NCI-H446 treated with DMSO at 0.1 percent for 48 hours (cell line): ENCODE measurements around the gene ERRFI1.

Experiments used
- DNase-seq: peaks from one replicate; lab custom pipeline; 2025; lab: John Stamatoyannopoulos, UW

The ERRFI1 gene

DNA sequence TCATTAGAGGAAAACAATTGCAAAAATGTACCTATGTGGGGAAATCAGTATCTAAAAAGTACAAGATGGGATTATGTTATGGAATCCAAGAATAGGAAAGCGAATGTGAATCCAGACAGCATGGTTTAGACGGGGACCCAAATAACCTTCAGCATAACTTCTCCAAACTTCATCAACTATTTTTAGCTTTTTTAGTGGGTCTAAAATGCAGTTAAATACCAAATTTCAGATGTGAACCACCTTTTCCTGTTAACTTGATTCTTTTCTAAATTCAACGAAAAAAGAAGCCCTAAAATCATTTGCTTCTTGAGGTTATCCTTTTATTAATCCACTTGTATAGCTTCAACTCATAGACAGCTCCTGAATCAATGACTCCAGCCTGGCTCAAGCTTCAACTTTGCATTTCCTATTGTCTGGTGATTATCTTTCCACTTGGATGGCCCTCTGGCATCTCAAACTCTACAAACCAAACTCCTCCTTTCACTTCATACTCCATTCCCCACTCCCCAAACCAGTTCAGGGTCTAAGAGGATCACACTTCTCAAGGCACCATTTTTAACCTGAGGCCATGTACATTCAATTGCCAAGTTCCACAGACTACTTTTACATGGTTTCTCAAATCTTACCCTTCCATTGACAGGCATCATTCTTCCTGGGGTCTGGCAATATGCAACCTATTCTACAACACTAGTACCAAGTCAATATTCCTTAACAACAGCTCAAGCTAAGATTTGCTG lies 7.4 kb downstream of the ERRFI1 start:
- DNase-seq: no peak

DNA sequence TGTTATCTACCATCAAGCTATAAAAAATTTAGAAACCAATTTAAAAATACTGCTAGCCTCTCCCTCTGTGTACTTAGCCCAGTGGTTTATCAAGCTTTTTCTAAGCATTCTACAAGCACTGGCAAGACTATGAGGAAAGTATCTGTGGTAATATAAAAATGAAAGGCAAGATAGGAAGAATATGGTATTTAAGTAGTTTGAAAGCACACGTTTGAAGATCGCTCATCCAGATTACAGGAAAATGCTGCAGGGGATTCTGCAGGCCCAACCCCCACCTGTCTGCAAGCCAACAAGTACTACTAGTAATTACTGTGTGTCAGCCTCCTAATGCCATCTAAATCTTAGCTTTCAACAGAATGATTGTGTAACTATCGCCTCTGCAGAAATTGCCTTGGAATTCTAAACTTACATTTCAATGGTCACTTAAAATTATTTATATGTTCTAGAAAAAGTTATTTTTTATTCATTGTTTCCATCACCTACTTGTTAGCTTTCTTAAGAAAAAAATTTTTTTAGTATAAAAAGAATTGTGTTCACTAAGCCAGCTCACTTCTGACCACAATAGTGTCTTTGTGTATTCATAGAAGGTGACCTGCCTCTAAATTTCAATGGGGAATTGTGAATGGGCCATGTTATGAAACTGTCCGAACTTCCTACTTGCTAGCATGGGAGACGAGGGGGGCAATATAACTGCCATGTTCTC lies 8.5 kb downstream of the ERRFI1 start:
- DNase-seq: no peak

DNA sequence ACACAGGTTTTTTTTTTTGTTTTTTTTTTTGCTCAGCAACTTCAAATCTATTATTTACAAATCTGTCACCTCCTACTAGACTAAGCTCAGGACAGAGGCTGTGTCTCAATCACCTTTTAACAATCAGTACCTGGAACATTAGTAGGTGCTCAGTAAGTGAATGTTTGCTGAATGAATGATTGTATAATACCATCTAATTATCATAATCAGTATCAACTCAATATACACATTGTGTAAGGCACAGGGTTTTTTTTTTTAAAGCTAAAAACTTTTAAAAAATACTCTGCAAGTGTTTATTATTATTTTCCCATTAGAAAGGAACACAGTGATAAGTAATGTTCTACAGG lies 9.2 kb downstream of the ERRFI1 start:
- DNase-seq: no peak

DNA sequence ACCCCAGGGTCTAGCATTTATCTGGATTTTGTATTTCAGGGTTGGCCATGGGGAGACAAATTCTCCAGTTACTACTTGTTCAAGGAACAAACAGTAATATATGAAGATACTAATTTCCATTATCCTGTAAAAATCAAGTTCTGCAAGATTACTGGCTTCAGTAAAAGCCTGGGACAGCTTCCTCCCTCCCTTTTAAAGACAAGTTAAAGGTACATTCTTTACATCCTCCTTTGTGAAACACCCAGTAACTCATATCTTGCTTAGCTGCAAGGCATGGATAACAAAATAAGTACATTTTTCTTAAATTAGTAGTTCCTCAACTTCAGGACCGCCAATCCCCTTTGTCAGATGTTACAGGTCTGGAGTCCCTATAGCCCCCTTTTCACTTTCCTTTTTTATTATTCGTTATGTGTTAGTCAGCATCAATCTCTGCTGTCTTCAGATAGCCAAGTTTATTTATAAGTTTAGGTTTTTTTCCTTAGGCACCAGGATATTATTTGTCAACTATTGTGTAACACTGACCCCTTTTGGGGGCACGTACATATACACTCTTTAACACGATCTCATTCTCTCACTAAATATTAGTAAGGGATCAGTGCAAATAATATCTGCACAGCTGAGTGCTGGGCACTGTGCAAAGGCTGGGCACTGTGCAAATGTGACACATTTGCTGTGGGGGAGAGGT lies 9.8 kb downstream of the ERRFI1 start:
- no peak for DNase-seq

DNA sequence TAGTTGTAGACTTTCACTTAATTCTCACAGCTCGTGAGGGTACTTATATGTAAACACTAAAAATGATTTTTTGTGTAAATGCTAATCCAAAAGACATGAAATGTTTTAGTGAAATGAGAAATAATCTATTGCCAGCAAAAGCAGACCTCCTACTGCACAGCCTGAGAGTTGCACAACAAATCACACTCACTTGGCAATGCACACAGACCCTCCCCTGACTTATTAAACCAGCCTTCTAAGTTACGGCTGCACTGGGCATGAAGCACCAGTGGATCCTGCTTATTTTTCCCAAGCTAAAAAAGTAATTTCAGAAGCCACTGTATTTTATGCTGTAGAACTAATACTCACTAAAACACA lies 10.3 kb downstream of the ERRFI1 start:
- DNase-seq: peak; percentile 35

DNA sequence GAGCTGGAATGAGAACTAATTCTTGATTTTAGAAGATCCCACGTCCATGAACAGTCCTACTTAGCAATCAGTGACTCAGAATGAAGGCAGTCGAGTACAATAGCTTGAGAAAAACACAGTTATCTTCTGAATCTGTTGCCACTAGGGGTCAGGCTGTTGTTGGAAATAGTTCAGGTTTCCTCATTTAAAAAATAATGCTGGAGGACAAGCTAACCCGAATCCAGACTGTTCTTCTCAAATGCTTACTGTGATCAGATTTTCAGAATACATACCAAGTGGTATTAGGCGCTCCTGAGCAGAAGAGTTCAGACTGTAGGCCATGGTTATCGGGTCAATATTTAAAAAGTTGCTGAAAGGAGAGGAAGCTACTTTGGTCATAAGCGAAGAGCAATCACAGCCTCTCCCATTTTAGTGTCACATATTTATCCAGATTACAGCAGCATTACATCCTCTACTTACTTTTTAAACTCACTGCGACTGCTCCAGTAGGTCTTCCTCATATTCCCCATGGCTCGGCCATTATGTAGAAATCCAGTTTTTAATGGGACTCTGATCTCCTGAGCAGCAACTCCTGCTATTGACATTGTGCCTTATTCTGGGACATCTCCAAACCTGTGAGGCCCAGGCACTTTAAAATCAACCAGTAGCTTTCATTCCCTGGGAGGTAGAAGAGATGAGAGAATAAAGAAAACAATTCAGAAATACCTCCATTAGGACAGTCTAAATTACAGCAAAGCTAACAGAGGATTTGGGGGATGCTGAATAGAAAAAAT lies 10.9 kb downstream of the ERRFI1 start:
- DNase-seq: peak; percentile 38

DNA sequence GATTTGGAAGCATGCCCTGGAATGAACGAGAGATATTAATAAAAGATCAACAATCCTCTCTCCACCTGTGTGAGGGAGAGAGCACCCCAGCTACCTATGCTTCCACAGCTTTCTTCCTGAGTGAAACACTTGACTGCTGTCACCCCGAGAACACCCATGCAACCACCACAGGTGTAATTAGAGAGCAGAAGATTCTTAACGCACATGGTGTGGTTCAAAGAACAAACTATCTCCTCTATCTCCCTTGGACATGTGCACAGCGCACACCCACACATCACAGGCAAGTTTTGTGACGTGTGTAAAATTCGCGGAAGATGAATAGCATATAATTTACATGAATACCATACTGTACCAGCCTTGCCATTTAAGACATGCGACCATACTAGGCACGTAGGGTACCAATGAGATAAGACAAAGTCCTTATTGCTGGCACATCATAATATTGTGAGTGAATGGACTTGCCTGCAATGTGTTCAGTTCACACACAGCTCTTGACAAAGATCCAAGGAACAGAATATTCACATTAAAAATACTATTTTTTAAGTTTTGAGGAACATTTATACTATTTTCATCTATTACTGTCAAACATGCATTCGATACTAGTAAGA lies 11.6 kb downstream of the ERRFI1 start:
- no peak for DNase-seq

DNA sequence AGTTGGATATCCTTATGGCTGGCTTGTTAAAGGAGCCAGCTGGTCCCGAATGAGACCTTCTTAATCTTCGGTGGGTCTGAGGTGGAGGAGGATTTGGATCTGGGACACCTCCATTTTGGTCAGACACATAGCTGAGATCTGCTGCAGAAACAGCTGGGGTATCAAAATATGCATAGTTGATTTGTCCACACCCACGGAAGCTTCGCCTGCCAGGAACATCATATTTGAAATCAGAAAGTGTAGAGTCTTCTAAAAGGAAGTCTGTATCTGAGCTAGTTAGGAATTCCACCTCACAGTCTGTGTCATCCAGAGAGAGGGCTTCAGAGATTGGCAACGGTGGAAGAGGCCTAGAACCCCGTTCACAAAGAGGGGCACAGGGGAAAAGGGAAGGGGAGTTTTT lies 12.3 kb downstream of the ERRFI1 start:
- DNase-seq: no peak

DNA sequence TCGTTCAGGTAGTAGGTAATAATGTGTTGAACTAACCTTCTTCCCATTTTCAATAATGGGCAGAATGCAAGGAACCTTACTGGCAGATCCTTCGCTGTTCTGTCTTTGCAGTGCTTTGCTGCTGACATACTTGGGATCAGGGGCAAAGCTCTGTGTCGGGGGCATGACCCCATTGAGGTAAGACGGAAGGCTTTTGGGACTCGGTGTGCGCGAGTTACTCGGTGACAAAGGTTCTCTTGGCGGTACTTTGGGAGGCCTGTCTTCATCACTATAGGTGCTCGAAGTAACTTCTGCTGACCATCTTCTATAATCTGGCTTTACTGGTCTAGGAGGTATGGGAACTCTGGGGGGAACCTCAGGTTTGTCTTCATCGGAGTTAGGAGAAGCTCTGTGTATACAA lies 12.7 kb downstream of the ERRFI1 start:
- no peak for DNase-seq

DNA sequence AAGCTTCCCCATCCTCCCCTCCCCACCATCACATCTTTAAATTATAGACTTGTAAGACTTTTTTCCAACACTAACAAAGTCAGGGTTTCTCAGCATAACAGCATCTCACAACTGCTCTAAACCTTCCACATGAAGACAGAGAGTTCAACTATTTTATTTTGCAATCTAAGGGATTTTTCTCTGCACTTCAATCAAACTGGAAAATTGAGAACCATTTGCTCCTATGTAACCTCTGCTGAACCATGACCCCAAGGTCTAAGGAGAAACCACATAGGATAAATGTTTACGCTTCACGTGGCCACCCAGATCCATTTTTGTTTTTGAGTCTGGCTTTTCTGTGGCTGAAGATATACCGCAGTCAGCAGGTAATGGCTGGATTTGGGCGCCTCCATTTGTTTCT lies 13.2 kb downstream of the ERRFI1 start:
- DNase-seq: no peak

DNA sequence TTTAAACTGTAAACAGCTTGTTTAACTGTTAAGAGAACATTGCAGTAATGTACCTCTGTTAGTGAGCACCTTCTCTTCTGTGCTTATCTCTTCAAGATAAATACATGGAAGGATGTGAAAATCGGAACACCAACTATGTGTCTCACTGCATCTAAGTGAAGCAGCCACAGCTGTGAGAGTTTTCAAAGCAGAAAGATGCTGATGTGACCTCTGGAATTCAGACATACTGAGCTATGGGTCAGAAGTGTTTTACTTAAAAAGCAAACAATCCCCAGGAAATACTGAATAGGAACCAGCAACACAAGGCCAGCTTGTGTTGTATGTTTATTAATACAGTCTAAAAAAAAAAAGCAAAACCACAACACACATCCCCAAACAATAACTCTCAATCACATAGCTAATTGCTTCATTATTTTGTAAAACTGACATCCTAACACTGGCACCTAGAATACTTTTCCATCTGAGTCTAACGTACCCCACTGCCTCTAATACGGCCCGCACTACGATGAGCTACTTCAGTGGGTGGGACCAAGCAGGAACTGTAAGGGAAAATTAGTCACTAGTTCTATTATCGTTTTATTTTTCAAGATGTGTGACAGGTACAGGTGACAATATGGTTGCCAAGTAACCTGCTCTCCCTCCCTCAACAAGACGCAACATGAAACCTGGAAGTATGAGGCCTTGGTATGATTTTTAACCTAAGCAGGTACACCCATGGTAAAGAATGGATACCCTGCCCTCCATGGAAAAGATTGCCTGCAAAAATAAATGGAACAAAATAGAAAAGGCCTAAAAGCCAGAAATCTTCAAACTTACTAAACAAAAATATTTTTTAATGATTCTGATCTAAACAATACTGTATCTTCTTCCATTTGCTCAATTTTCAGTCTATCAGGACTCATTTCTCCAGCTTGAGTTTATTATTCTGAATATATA lies 13.9 kb downstream of the ERRFI1 start:
- DNase-seq: no peak

DNA sequence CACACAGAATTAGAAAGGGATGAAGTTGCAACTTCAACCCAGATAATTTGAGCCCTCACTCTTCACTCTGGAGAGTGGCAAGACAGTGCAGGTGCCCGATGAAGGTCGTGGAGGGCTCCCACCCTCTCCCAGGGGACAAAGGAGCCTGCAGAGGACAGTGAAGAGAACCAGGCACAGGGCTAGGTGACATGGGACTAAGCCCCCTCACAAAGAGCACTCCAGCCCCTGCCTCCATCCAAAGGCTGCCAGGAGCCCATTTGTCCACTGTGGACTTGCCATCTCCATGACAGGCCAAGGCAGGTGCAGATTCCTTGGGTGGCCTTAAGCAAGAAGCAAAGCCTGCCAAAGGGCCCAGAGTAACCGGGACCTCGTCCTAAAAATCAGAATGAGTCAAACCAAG lies 15.1 kb downstream of the ERRFI1 start:
- no peak for DNase-seq

DNA sequence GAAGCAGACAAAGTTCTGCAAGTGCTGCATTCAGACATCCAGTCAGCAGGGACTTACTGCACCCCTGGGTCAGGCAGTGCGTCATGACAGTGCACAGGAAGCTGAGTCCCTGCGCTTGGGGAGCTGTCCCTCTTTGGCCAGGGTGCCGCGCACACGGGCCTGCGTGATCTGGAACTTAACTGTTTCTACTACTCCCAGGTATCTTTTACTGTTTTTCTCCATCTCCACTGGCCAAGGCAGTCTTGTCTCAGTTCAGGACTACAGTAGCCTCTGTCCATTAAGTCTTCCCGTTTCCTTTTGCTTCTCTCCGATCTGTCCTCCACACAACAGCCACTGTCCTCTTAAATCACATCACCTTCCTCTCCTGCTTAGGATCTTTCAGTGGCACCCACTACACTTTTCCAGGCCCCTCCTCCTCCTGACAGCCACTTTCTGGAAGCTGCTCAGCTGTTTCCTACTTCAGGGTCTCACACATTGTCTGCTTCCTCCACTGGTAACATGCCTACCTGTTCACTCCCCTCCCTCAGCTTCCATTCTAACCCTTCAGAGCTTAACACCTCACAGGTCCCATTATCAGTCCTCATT lies 15.9 kb downstream of the ERRFI1 start:
- DNase-seq: no peak

DNA sequence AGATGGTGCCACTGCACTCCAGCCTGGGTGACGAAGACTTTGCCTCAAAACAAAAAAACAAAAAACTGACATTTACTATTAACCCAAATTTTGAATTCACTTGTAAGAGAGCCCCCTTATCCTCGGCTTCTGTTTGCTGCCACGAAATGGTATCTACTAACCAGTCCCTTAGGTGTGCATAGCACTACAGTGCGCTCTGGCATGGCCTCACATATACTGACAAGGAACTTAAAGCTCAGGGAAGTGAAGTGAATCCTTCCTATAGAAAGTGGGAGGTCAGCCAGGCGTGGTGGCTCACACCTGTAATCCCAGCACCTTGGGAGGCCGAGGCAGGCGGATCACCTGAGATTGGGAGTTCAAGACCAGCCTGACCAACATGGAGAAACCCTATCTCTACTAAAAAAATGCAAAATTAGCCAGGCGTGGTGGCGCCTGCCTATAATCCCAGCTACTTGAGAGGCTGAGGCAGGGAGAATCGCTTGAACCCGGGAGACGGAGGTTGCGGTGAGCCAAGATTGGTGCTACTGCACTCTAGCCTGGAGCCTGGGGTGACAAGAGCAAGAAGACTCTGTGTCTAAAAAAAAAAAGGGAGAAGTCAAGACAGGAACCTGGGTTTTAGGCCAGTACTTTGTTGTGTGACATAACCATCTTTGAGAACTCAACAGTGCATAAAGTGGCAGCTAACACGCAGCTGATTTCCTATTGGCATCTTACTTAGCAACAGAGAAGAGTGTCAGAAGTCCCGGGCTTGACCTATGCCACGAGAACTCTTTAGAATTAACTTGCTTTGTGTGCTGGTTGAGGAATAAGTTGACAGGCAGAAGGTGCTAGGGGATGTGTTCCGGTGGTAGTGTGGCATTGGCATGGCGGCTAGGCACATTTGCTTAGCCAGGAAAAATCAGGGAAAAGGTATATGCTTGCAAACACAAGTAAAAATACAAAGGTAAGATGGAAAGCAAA lies 16.8 kb downstream of the ERRFI1 start:
- DNase-seq: no peak

DNA sequence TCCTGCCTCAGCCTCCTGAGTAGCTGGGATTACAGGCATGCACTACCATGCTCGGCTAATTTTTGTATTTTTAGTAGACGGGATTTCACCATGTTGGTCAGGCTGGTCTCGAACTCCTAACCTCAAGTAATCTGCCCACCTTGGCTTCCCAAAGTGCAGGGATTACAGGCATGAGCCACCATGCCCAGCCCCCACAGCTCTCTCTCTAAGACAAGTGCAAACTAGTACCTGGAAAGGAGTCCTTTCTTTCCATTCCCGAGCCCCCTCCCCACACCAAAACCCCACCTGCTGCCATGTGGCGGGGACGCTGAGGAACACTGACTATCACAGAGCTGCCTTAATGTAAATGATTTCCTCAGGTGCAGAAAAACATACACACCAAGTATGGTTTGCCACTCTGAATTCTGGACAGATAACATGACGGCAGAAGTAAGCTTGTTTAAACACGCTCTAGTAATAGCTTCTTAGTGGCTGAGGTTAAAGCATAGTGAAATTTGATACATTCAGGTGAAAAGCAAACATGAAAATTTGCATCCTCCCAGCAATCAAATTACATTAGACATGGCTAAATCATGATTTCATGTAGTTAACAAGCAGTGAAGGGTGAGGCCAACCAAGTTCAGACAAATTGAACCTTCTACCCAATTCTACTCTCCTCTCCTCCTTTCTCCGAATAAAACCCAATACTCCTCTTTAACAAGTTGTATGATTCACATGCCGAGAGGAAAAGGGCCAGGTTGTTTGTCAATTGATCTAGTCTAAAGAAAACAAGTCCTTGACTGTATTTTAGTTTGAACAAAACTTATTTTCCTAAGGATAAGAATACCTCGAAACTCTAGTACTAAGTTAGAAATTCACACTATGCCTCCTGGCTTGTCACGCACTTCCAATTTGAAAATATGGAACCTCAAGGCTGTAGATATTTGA lies 19.8 kb downstream of the ERRFI1 start:
- DNase-seq: no peak

DNA sequence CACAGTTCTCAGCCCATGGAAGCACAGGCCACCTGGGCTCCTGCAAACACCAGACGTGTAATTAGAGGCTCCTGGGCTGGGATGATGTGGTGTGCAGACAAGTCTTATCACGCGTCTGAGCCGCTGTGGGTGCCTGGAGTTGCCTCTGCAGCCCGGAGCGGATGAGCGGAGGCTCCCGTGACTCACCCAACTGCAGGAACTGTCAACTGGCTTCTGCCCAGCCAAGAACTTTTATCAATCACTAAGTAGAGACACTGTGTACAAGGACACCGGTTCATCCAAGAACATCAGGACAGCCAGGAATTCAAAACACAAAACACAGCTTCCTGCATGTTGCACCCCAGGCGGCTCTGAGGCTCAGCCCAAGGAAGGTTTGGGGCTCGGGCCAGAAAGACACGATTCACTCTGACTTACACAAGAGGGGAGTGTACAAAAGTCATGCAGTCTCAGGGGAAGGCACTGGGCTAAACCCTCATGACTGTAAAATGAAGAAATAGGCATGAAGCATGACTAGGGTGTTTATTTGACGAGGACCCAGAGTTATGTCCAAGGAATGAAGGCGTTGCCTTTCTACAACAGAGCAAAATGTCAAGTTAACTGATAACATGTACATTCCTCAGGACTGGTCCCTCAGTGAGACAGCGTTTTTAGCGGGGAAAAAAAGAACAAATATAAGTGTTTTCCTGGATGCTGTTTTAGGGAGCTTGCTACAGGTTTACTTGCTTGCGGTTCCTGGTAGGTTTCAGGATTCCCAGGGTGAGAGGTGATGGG lies 21.1 kb downstream of the ERRFI1 start:
- DNase-seq: no peak

DNA sequence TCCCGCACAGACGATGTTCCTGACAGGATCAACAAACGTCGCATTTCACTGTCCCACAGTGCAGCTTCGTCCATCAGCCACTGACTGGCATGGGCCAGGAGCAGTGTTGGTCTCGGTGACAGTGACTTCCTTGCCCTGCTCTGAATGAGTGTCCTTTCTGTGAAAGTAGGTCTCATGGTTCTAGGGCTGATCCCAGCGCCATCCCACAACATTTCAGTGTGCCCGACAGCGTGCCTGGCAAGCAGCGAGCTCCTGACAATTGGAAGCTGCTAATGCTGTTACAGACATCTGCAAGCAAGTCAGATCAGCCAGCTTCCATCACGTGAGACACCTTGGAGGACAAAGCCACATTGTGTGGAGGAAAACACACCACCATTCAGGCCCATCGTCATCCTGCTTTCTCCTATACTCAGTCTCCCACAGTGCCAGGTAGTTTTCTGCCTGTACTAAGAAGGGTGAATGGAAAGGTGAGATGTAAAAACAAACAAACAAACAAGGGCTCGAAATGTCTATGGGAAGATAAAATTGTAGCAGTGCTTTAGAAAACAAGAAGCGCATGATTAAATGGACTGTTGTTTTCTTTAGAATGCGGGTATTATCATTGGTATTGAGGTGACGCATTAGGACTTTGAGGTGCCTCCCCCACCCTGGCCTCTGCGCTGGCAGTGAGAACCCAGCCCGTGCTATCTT lies 21.9 kb downstream of the ERRFI1 start:
- no peak for DNase-seq
